Skeletal muscle tissue (tissue), 4 donors: ENCODE data around the gene CCSER1. TPM values are rescaled to one million over a fixed set of nuclear protein-coding genes. Genes with fewer than 3 reads are reported as not detected.
"Not testable (repeated sequence)": the region's sequence is repeated elsewhere in the genome, so short reads cannot be mapped to it uniquely, and the experiment has no call there.

ENCODE experiments used
- H3K27ac ChIP-seq: one replicate; pipeline ENCODE4 v1.7.0; 2013; ENCODE audit warnings: mild to moderate bottlenecking, low read depth, low read length, inconsistent platforms
- H3K27me3 ChIP-seq, 3 donors: one replicate each; pipeline ENCODE4 v1.7.0; 2013; ENCODE audit warnings: low read length in 3 of 3; ENCODE audit not compliant: control insufficient read depth in 3 of 3, insufficient read depth in 3 of 3
- H3K36me3 ChIP-seq, 3 donors: one replicate each; pipeline ENCODE4 v1.7.0; 2013; ENCODE audit warnings: low read length in 3 of 3; ENCODE audit not compliant: control insufficient read depth in 3 of 3, insufficient read depth in 3 of 3
- H3K4me1 ChIP-seq, 3 donors: one replicate each; pipeline ENCODE4 v1.7.0; 2013; ENCODE audit warnings: low read length in 3 of 3, mild to moderate bottlenecking in 3 of 3; ENCODE audit not compliant: control insufficient read depth in 3 of 3, insufficient read depth in 3 of 3
- H3K4me3 ChIP-seq, 3 donors: one replicate each; pipeline ENCODE4 v1.7.0; 2013; ENCODE audit warnings: low read length in 3 of 3
- H3K9ac ChIP-seq, 3 donors: one replicate each; pipeline ENCODE4 v1.7.0; 2013; ENCODE audit warnings: low read length in 3 of 3, mild to moderate bottlenecking in 3 of 3, moderate library complexity in 2 of 3, low read depth in 1 of 3
- H3K9me3 ChIP-seq, 3 donors: one replicate each; pipeline ENCODE4 v1.7.0; 2013; ENCODE audit warnings: low read length in 3 of 3; ENCODE audit not compliant: control insufficient read depth in 3 of 3
- total RNA-seq: library from RNA; depleted of rRNA; stranded (reverse); fragments of >200 nt; gene quantifications from one replicate; pipeline ENCODE4 v1.2.3, GENCODE V29; 2014
- donor health status: Osteomylitis.

CCSER1 gene
- total RNA-seq, 1 donor from 2014 or later, result 1.0 TPM

DNA sequence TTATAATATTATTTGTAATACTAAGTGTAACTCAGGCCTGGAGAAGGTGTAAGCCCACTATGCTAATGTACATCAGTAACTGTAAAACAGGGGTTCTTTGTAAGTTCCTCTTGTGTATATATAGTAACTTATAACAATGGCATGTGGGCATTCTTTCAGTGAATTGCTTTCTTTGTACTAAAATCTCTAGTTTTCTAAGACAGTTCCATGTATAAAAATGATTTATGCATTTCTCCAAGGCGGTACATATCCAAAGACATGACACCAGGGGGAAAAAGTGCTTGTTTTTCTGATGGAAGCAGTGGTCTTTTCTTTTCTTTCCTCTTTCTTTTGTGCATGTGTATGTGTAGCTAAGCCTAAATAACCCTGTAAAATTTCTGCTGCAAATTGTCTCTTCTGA lies 1474.2 kb downstream of the CCSER1 start:
- Histone ChIP-seq H3K36me3 (no peaks in the 10 kb centered on the region), H3K9ac (no peak overlapping the region), H3K9me3 (no peaks in the 10 kb centered on the region), H3K27ac (no peak overlapping the region), H3K4me3 (no peak overlapping the region), H3K27me3 (no peaks in the 10 kb centered on the region), H3K4me1 (no peaks in the 10 kb centered on the region)

- Histone ChIP-seq H3K9me3 (no peaks in the 10 kb centered on the region), H3K27me3 (no peaks in the 10 kb centered on the region), H3K4me3 (no peak overlapping the region), H3K9ac (no peak overlapping the region), H3K4me1 (no peaks in the 10 kb centered on the region), H3K27ac (no peak overlapping the region), H3K36me3 (no peaks in the 10 kb centered on the region)
Observed at GRCh38 chr4:91611782-91612181, 1484.6 kb downstream of the CCSER1 start.

DNA sequence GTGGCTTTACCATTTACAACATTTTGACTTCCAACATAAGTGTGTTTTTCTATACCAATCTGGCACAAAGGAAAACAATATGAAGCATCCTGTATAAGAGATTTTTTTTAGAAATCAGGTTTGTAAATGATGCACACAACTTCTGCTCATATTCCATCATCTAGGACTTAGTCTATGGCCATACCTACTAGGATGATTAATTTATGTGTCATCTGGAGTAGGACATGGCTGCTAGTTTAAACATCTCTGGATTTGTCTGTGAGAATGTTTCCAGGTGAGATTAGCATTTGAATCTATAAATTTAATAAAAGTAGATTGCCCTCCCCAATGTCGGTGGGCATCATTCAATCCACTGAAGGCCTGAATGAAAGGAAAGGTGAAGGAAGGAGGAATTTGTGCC lies 1493.8 kb downstream of the CCSER1 start:
- Histone ChIP-seq H3K4me3 (no peak overlapping the region), H3K27me3 (no peaks in the 10 kb centered on the region), H3K9me3 (no peaks in the 10 kb centered on the region), H3K36me3 (no peaks in the 10 kb centered on the region), H3K9ac (no peak overlapping the region), H3K27ac (no peak overlapping the region), H3K4me1 (no peaks in the 10 kb centered on the region)

GRCh38 chr4:91621446-91621845 lies 1494.3 kb downstream of the CCSER1 start:
- no peak overlapping the region for H3K4me3 ChIP-seq
- H3K4me1 ChIP-seq, result no peaks in the 10 kb centered on the region
- H3K27ac ChIP-seq, result no peak overlapping the region
- H3K9ac ChIP-seq, result no peak overlapping the region
- H3K9me3 ChIP-seq, result no peaks in the 10 kb centered on the region
- no peaks in the 10 kb centered on the region for H3K27me3 ChIP-seq
- H3K36me3 ChIP-seq, result no peaks in the 10 kb centered on the region

- Histone ChIP-seq H3K36me3 (no peaks in the 10 kb centered on the region), H3K4me1 (no peaks in the 10 kb centered on the region), H3K27me3 (no peaks in the 10 kb centered on the region), H3K9me3 (no peaks in the 10 kb centered on the region), H3K27ac (no peak overlapping the region), H3K9ac (no peak overlapping the region), H3K4me3 (no peak overlapping the region)
Observed at GRCh38 chr4:91622925-91623602, 1495.9 kb downstream of the CCSER1 start.

DNA sequence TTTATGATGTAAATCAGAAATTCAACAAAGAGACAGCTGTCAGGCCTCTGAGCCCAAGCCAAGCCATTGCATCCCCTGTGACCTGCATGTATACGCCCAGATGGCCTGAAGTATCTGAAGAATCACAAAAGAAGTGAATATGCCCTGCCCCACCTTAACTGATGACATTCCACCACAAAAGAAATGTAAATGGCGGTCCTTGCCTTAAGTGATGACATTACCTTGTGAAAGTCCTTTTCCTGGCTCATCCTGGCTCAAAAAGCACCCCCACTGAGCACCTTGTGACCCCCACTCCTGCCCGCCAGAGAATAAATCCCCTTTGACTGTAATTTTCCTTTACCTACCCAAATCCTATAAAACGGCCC lies 1496.4 kb downstream of the CCSER1 start:
- not testable (repeated sequence) for H3K9me3 ChIP-seq, H3K9ac ChIP-seq, H3K4me3 ChIP-seq, H3K36me3 ChIP-seq, H3K27me3 ChIP-seq, H3K27ac ChIP-seq, H3K4me1 ChIP-seq

- Histone ChIP-seq H3K4me1 (no peaks in the 10 kb centered on the region), H3K9me3 (no peaks in the 10 kb centered on the region), H3K4me3 (no peak overlapping the region), H3K27me3 (no peaks in the 10 kb centered on the region), H3K36me3 (no peaks in the 10 kb centered on the region), H3K9ac (no peak overlapping the region), H3K27ac (no peak overlapping the region)
Observed at GRCh38 chr4:91630054-91630453, 1502.9 kb downstream of the CCSER1 start.

DNA sequence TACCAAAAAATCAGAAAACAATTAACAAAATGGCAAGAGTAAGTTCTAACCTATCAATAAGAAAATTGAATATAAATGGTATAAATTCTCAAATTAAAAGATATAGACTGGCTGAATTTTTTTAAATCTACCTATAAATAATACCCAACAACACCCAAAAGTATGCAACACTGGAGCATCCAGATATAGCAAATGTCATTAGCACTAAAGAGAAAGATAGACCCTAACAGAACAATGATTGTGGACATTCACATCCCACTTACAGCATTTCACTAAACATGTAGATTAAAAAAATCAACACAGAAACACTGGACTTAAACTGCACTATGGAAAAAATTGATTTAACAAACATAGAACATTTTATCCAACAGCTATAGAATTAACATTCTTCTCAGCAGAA lies 1503.6 kb downstream of the CCSER1 start:
- H3K4me3 ChIP-seq, result no peak overlapping the region
- no peak overlapping the region for H3K9ac ChIP-seq
- no peaks in the 10 kb centered on the region for H3K27me3 ChIP-seq
- H3K9me3 ChIP-seq, result no peaks in the 10 kb centered on the region
- H3K27ac ChIP-seq, result no peak overlapping the region
- no peaks in the 10 kb centered on the region for H3K36me3 ChIP-seq
- no peaks in the 10 kb centered on the region for H3K4me1 ChIP-seq

DNA sequence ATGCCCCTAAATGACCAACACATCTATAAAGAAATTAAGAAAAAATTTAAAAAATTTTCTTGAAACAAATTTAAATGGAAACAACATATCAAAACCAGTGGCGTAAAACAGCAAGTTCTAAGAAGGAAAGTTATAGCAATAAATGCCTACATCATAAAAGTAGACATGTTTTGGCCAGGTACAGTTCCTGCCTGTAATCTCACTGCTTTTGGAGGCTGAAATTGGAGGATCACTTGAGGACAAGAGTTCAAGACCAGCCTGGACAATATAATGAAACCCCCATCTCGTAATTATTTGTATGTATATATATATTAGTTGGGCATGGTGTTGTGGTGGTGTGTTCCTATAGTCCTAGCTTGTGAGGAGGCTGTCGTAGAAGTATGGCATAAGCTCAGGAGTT lies 1504.1 kb downstream of the CCSER1 start:
- no peaks in the 10 kb centered on the region for H3K27me3 ChIP-seq
- no peak overlapping the region for H3K9ac ChIP-seq
- no peaks in the 10 kb centered on the region for H3K36me3 ChIP-seq
- H3K4me1 ChIP-seq, result no peaks in the 10 kb centered on the region
- H3K4me3 ChIP-seq, result no peak overlapping the region
- H3K9me3 ChIP-seq, result no peaks in the 10 kb centered on the region
- H3K27ac ChIP-seq, result no peak overlapping the region

DNA sequence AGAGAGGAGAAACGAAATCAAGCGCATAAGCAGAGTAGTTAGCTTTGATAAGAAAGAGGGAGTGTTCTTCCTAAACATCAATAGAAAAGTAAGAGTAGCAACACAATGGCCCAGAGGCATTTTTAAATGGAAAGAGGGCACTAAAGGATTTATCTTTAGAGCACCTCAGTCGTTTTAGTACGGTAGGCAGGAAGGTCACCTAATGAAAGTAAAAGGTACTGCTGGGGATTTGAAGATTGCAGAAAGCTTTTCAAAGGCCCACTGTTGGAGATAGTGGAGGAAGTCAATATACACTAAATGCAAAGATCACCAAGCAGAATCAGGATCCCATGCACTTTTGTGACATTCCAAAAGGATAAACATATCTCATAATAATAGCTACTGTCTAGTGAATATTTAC lies 1508.9 kb downstream of the CCSER1 start:
- H3K27me3 ChIP-seq, result no peaks in the 10 kb centered on the region
- no peaks in the 10 kb centered on the region for H3K36me3 ChIP-seq
- no peaks in the 10 kb centered on the region for H3K4me1 ChIP-seq
- no peaks in the 10 kb centered on the region for H3K9me3 ChIP-seq
- no peak overlapping the region for H3K9ac ChIP-seq
- no peak overlapping the region for H3K4me3 ChIP-seq
- no peak overlapping the region for H3K27ac ChIP-seq
